GM23338 (cell line): ENCODE data around the gene ASCL5. TPM values are rescaled to one million over a fixed set of nuclear protein-coding genes. Genes with fewer than 3 reads are reported as not detected.

ENCODE experiments used
- ATAC-seq: fragments of 200-7000 bp; cut with Tn5 transposase; 3 replicates; pipeline ENCODE4 v1.9.1; 2020
- DNase-seq: peaks from one replicate; pipeline ENCODE4 v3.0.0-alpha.2; 2015; ENCODE audit warnings: low spot score
- H2AFZ ChIP-seq: fragments of 200-600 bp; sonication (generic); 2 replicates; pipeline ENCODE4 v1.8.0; 2016; ENCODE audit warnings: antibody characterized with exemption, mild to moderate bottlenecking, moderate library complexity
- H3F3A ChIP-seq: fragments of 200-600 bp; sonication (generic); replicated peaks from 2 replicates; pipeline ENCODE4 v1.8.0; 2017; ENCODE audit warnings: antibody characterized with exemption, mixed run types, low read depth
- H3K27ac ChIP-seq: fragments of 200-600 bp; sonication (generic); 2 replicates; pipeline ENCODE4 v1.6.1; 2016; ENCODE audit warnings: low read depth
- H3K27me3 ChIP-seq: fragments of 200-600 bp; sonication (generic); 2 replicates; pipeline ENCODE4 v1.8.0; 2016; ENCODE audit warnings: mild to moderate bottlenecking, mixed run types, moderate library complexity; ENCODE audit not compliant: insufficient read depth
- H3K36me3 ChIP-seq: fragments of 200-600 bp; sonication (generic); 2 replicates; pipeline ENCODE4 v1.8.0; 2016; ENCODE audit warnings: mild to moderate bottlenecking; ENCODE audit not compliant: insufficient read depth
- H3K4me1 ChIP-seq: fragments of 200-600 bp; sonication (generic); 2 replicates; pipeline ENCODE4 v1.8.0; 2016; ENCODE audit warnings: mild to moderate bottlenecking, moderate library complexity; ENCODE audit not compliant: insufficient read depth
- H3K4me2 ChIP-seq: fragments of 200-600 bp; sonication (generic); 2 replicates; pipeline ENCODE4 v1.7.1; 2017; ENCODE audit warnings: mixed run types
- H3K4me3 ChIP-seq: fragments of 200-600 bp; sonication (generic); 2 replicates; pipeline ENCODE4 v1.6.1; 2016; ENCODE audit warnings: mixed run types
- H3K79me2 ChIP-seq: fragments of 200-600 bp; sonication (generic); replicated peaks from 2 replicates; pipeline ENCODE4 v1.8.0; 2017; ENCODE audit warnings: mild to moderate bottlenecking; ENCODE audit not compliant: insufficient read depth
- H3K9me2 ChIP-seq: fragments of 200-600 bp; sonication (generic); 2 replicates; pipeline ENCODE4 v1.8.0; 2017; ENCODE audit not compliant: insufficient read depth
- H4K20me1 ChIP-seq: fragments of 200-600 bp; sonication (generic); replicated peaks from 2 replicates; pipeline ENCODE4 v1.8.0; 2017; ENCODE audit warnings: mild to moderate bottlenecking; ENCODE audit not compliant: insufficient read depth
- H3K27ac Mint-ChIP-seq: 2 replicates; pipeline ENCODE4 v1.8.0; 2020; ENCODE audit warnings: inconsistent platforms, mild to moderate bottlenecking, moderate library complexity, mixed read lengths
- H3K27me3 Mint-ChIP-seq: 3 replicates; pipeline ENCODE4 v1.8.0; 2022; ENCODE audit warnings: low read depth, mild to moderate bottlenecking, moderate library complexity, mixed read lengths, inconsistent platforms; ENCODE audit not compliant: insufficient read depth, poor library complexity
- H3K36me3 Mint-ChIP-seq: 3 replicates; pipeline ENCODE4 v1.8.0; 2021; ENCODE audit warnings: low read depth, mild to moderate bottlenecking, inconsistent platforms, moderate library complexity, mixed read lengths
- H3K4me1 Mint-ChIP-seq: 3 replicates; pipeline ENCODE4 v1.8.0; 2020; ENCODE audit warnings: mild to moderate bottlenecking, inconsistent platforms, mixed read lengths
- H3K4me3 Mint-ChIP-seq: 3 replicates; pipeline ENCODE4 v1.8.0; 2021; ENCODE audit warnings: moderate library complexity, mild to moderate bottlenecking, inconsistent platforms, mixed read lengths
- H3K9me3 Mint-ChIP-seq: 3 replicates; pipeline ENCODE4 v1.8.0; 2020; ENCODE audit warnings: moderate library complexity, mild to moderate bottlenecking, inconsistent platforms, mixed read lengths
- CREB1 ChIP-seq: fragments of 250-450 bp; sonication (Bioruptor Pico); IDR thresholded peaks from 2 replicates; pipeline ENCODE4 v1.5.0; 2020; ENCODE audit warnings: low read depth, mild to moderate bottlenecking, moderate library complexity
- CTCF ChIP-seq, 2 experiments: fragments of 200-600 bp in 1 of 2; sonication (generic) in 1 of 2; conservative IDR thresholded peaks; 2 replicates each; pipeline versions ENCODE4 v1.5.1 to v1.6.1; 2016 to 2017; ENCODE audit warnings: antibody characterized with exemption in 2 of 2, low read depth in 2 of 2, mild to moderate bottlenecking in 2 of 2, moderate library complexity in 1 of 2
- NANOG ChIP-seq: IDR thresholded peaks from 2 replicates; pipeline ENCODE4 v1.6.1; 2016; ENCODE audit warnings: antibody characterized with exemption, borderline replicate concordance
- STAT1 ChIP-seq: IDR thresholded peaks from one replicate; pipeline ENCODE4 v1.6.1; 2016; ENCODE audit warnings: antibody characterized with exemption; ENCODE audit not compliant: unreplicated experiment
- ZNF114 ChIP-seq: fragments of 250-450 bp; sonication (Bioruptor Pico); IDR thresholded peaks from 2 replicates; pipeline ENCODE4 v1.5.0; 2020; ENCODE audit warnings: mild to moderate bottlenecking, moderate library complexity
- polyA plus RNA-seq: library from polyadenylated mRNA; unstranded; fragments of >200 nt; fragmentation: Nextera tagmentation; extraction: Ambion mirVana; gene quantifications from 2 replicates; pipeline ENCODE4 v1.2.1, GENCODE V29; 2016
- total RNA-seq: library from RNA; depleted of rRNA; stranded (reverse); fragments of >200 nt; shearing (Covaris generic); gene quantifications from 2 replicates; pipeline ENCODE4 v1.2.3, GENCODE V29; 2014
- TF ChIP-seq, protein P1 (sequence below): IDR thresholded peaks from one replicate; pipeline ENCODE4 v1.6.1; 2018; ENCODE audit warnings: antibody characterized with exemption; ENCODE audit not compliant: unreplicated experiment
- TF ChIP-seq, protein P2 (sequence below): IDR thresholded peaks from 2 replicates; pipeline ENCODE4 v1.6.1; 2016; ENCODE audit warnings: antibody characterized with exemption

ASCL5 gene
- total and polyA plus RNA-seq, 2 experiments from 2014 or later: not detected

DNA sequence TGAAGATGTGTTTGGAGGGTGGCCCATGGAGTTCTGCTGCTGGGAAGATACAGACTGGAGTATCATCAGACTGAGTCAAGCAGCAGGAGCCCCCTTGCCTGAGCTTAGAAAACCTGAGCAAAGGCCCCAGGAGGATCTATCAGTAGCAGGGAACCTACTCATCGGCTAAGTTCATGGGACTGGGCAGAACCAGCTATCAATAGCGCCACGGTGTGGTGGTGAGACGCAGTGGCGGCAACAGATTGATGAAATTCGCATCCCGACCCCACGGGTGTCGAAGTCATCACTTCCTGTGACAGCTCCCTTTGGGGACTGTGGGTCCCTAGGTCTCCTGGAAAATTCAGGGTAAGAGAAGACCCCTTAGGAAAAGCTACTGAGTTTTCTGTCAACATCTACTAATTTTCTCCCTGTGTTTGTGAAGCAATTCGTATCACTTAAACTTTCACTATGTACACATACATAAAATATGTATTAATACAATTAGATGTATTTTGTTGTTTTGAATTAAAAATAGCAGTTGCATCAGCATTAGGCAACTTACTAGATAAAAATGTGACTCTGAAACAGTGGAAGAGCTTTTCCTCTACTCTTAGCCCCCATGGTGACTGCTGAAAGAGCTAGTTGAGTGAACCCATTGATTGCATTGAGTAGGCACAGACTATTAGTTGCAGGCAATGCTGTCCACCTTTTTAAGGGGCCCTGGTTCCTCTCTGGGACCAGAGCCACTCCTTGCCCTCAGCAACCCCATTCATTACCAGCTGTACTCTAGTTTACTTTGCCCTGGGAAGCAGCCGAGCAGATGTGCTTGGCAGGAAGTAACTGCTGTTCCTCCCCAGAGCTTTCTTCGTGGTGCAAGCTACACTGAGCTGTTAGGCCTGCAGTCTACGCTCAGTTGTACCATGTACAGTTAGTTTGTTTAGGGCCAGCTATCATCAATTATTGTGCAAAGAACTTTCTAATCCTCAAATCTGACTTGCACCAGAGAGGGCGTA lies 7.5 kb downstream of the ASCL5 start:
- TF ChIP-seq CTCF (conservative IDR thresholded peaks at IDR 0.05; ENCODE audit: low read depth in 2 of 2) (peak; percentile 73 to 95), NANOG (no peak), CREB1 (CRISPR knock-in tag) (0 out of 2 replicates have a peak, but pooled peaks have one; percentile 32), STAT1 (no peak), ZNF114 (no peak)
- TF ChIP-seq, protein P1, sequence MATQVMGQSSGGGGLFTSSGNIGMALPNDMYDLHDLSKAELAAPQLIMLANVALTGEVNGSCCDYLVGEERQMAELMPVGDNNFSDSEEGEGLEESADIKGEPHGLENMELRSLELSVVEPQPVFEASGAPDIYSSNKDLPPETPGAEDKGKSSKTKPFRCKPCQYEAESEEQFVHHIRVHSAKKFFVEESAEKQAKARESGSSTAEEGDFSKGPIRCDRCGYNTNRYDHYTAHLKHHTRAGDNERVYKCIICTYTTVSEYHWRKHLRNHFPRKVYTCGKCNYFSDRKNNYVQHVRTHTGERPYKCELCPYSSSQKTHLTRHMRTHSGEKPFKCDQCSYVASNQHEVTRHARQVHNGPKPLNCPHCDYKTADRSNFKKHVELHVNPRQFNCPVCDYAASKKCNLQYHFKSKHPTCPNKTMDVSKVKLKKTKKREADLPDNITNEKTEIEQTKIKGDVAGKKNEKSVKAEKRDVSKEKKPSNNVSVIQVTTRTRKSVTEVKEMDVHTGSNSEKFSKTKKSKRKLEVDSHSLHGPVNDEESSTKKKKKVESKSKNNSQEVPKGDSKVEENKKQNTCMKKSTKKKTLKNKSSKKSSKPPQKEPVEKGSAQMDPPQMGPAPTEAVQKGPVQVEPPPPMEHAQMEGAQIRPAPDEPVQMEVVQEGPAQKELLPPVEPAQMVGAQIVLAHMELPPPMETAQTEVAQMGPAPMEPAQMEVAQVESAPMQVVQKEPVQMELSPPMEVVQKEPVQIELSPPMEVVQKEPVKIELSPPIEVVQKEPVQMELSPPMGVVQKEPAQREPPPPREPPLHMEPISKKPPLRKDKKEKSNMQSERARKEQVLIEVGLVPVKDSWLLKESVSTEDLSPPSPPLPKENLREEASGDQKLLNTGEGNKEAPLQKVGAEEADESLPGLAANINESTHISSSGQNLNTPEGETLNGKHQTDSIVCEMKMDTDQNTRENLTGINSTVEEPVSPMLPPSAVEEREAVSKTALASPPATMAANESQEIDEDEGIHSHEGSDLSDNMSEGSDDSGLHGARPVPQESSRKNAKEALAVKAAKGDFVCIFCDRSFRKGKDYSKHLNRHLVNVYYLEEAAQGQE: no peak
- DNase-seq: peak; percentile 87
- H3K27ac ChIP-seq: no peak overlapping the region
- peaks cover 10% of the 10 kb centered on the region; the same call in 2 of the 3 replicates for H3K4me1 Mint-ChIP-seq
- no peaks in the 10 kb centered on the region; the same call in 1 of the 2 replicates for H4K20me1 ChIP-seq
- H3K9me2 ChIP-seq: no peaks in the 10 kb centered on the region
- H3K4me3 ChIP-seq: no peak overlapping the region
- peaks cover 27% of the 10 kb centered on the region for H3K27me3 Mint-ChIP-seq
- H3F3A ChIP-seq: no peaks in the 10 kb centered on the region
- H3K4me2 ChIP-seq: no peak overlapping the region
- peak; percentile 61 for ATAC-seq
- H3K4me3 Mint-ChIP-seq: no peak overlapping the region
- H3K79me2 ChIP-seq: no peaks in the 10 kb centered on the region
- H3K27me3 ChIP-seq: peaks cover 27% of the 10 kb centered on the region
- H3K4me1 ChIP-seq: no peaks in the 10 kb centered on the region; the same call in 1 of the 2 replicates
- no peak overlapping the region for H3K27ac Mint-ChIP-seq
- H2AFZ ChIP-seq: no peak overlapping the region
- H3K36me3 ChIP-seq: no peaks in the 10 kb centered on the region
- no peaks in the 10 kb centered on the region for H3K36me3 Mint-ChIP-seq
- no peaks in the 10 kb centered on the region for H3K9me3 Mint-ChIP-seq

DNA sequence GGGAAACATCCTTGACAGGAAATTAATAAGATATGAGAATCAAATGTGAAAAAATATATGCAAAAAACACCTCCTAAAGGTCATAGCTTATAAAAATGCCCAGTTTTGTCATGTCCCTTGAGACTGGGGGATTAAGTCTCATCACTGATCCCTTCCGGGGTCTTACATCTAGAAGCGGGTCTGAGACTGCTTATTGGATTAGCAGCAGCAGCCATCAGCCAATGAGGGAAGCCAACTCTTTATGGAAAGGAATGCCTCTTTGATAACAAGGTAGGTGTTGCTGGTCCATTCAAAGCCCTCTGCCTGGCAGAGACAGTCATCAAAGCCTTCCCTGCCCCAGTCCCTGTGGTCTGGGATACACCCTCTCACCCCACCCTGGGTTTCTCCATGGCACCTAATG lies 10.9 kb downstream of the ASCL5 start:
- H3K27me3 ChIP-seq: peaks cover 40% of the 10 kb centered on the region
- no peak overlapping the region for H3K4me2 ChIP-seq
- H3K36me3 ChIP-seq: no peaks in the 10 kb centered on the region
- H4K20me1 ChIP-seq: no peaks in the 10 kb centered on the region; the same call in 1 of the 2 replicates
- H3K4me1 Mint-ChIP-seq: peaks cover 10% of the 10 kb centered on the region; the same call in 2 of the 3 replicates
- peaks cover 5% of the 10 kb centered on the region for H3K4me1 ChIP-seq
- H3K79me2 ChIP-seq: no peaks in the 10 kb centered on the region
- DNase-seq (no peak), ATAC-seq (no peak)
- H3K36me3 Mint-ChIP-seq: no peaks in the 10 kb centered on the region
- H3K9me2 ChIP-seq: no peaks in the 10 kb centered on the region
- H2AFZ ChIP-seq: no peak overlapping the region
- H3K4me3 Mint-ChIP-seq: no peak overlapping the region
- H3K4me3 ChIP-seq: no peak overlapping the region
- H3K27ac Mint-ChIP-seq: no peak overlapping the region
- no peaks in the 10 kb centered on the region for H3F3A ChIP-seq
- TF ChIP-seq ZNF114 (no peak), CREB1 (CRISPR knock-in tag) (no peak)
- TF ChIP-seq, protein P2, sequence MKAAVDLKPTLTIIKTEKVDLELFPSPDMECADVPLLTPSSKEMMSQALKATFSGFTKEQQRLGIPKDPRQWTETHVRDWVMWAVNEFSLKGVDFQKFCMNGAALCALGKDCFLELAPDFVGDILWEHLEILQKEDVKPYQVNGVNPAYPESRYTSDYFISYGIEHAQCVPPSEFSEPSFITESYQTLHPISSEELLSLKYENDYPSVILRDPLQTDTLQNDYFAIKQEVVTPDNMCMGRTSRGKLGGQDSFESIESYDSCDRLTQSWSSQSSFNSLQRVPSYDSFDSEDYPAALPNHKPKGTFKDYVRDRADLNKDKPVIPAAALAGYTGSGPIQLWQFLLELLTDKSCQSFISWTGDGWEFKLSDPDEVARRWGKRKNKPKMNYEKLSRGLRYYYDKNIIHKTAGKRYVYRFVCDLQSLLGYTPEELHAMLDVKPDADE: no peak
- peaks cover 41% of the 10 kb centered on the region for H3K27me3 Mint-ChIP-seq
- H3K9me3 Mint-ChIP-seq: no peaks in the 10 kb centered on the region
- no peak overlapping the region for H3K27ac ChIP-seq
